ENCODE results near the gene UTP4. TPM values are rescaled to one million over a fixed set of nuclear protein-coding genes. Genes with fewer than 3 reads are reported as not detected.
A peak's percentile ranks its signal among the peaks of the same experiment; 100 is the strongest.

Gene UTP4
- total and polyA plus RNA-seq, 2 of the 8 experiments (the other 6 are each of a cell fraction or from before 2014, with no cell fraction given): 101 to 118 TPM

- TF ChIP-seq JUN (IDR thresholded peaks at IDR 0.05; ENCODE audit: low read depth, low read length): no peak
- peak; percentile 71 for TF ChIP-seq ASH2L (IDR thresholded peaks at IDR 0.05; ENCODE audit: low read length)
- no peak; the same call in 1 of the 2 replicates for TF ChIP-seq GABPA (IDR thresholded peaks at IDR 0.05; ENCODE audit: borderline replicate concordance, insufficient read depth, low read length)
- no peak for TF ChIP-seq BRCA1 (IDR thresholded peaks at IDR 0.05; ENCODE audit: low read depth, low read length)
- TF ChIP-seq HDAC2 (IDR thresholded peaks at IDR 0.05; ENCODE audit: borderline replicate concordance in 1 of 2, low read depth in 2 of 2, low read length in 2 of 2): no peak
- TF ChIP-seq KDM5A (IDR thresholded peaks at IDR 0.05; ENCODE audit: low read length): no peak
- TF ChIP-seq POLR2A (IDR thresholded peaks at IDR 0.05; ENCODE audit: control extremely low read depth in 1 of 2, low read depth in 2 of 2, low read length in 2 of 2): peak; percentile 93
- TF ChIP-seq CTBP2 (IDR thresholded peaks at IDR 0.05; ENCODE audit: borderline replicate concordance, insufficient read depth, insufficient read length, low read length): no peak
- TF ChIP-seq SP1 (IDR thresholded peaks at IDR 0.05; ENCODE audit: low read depth, low read length): peak; percentile 85
- TF ChIP-seq BCL11A (IDR thresholded peaks at IDR 0.05; ENCODE audit: low read depth in 2 of 2, low read length in 2 of 2): no peak
- TF ChIP-seq CBX5 (IDR thresholded peaks at IDR 0.05; ENCODE audit: low read depth, low read length): no peak
- no peak for TF ChIP-seq RFX5 (IDR thresholded peaks at IDR 0.05; ENCODE audit: borderline replicate concordance, low read depth, low read length)
- peak; percentile 93 for TF ChIP-seq PHF8 (conservative IDR thresholded peaks at IDR 0.05; ENCODE audit: low read depth, low read length)
- no peak; the same call in none of the 2 replicates for TF ChIP-seq MAX (IDR thresholded peaks at IDR 0.05)
- TF ChIP-seq USF2 (IDR thresholded peaks at IDR 0.05; ENCODE audit: low read length): no peak
- TF ChIP-seq TCF12 (IDR thresholded peaks at IDR 0.05; ENCODE audit: low read depth, low read length): no peak
- TF ChIP-seq CREB1 (IDR thresholded peaks at IDR 0.05): no peak
- TF ChIP-seq SP4 (IDR thresholded peaks at IDR 0.05; ENCODE audit: low read length): peak; percentile 81
- TF ChIP-seq ZNF274 (IDR thresholded peaks at IDR 0.05; ENCODE audit: borderline replicate concordance, extremely low read depth, low read length): no peak
- peak; percentile 94 for TF ChIP-seq POLR2AphosphoS5 (IDR thresholded peaks at IDR 0.05; ENCODE audit: low read depth, low read length)
- no peak for TF ChIP-seq CEBPB (IDR thresholded peaks at IDR 0.05; ENCODE audit: low read depth, low read length)
- no peak for TF ChIP-seq ATF2 (IDR thresholded peaks at IDR 0.05; ENCODE audit: low read length)
- no peak for TF ChIP-seq SP2 (IDR thresholded peaks at IDR 0.05; ENCODE audit: low read length)
These were observed 54.4 kb downstream of the UTP4 start, which contains the start of gene SNTB2 (continued) for GRCh38 chr16:69186642-69187445.

Data from H1 (cell line).